Measurements from ENCODE around the gene C18orf54.

C18orf54 gene

GRCh38 chr18:54405290-54405689 lies 47.6 kb downstream of the C18orf54 start:
- TF ChIP-seq MYC (IDR thresholded peaks at IDR 0.05; ENCODE audit: low read depth, low read length) (no peak), MAX (IDR thresholded peaks at IDR 0.05; ENCODE audit: low read depth, low read length) (no peak), POLR2A (IDR thresholded peaks at IDR 0.05; ENCODE audit: extremely low read depth, insufficient read length) (no peak)
- TF ChIP-seq, protein P1, sequence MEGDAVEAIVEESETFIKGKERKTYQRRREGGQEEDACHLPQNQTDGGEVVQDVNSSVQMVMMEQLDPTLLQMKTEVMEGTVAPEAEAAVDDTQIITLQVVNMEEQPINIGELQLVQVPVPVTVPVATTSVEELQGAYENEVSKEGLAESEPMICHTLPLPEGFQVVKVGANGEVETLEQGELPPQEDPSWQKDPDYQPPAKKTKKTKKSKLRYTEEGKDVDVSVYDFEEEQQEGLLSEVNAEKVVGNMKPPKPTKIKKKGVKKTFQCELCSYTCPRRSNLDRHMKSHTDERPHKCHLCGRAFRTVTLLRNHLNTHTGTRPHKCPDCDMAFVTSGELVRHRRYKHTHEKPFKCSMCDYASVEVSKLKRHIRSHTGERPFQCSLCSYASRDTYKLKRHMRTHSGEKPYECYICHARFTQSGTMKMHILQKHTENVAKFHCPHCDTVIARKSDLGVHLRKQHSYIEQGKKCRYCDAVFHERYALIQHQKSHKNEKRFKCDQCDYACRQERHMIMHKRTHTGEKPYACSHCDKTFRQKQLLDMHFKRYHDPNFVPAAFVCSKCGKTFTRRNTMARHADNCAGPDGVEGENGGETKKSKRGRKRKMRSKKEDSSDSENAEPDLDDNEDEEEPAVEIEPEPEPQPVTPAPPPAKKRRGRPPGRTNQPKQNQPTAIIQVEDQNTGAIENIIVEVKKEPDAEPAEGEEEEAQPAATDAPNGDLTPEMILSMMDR (IDR thresholded peaks at IDR 0.05; ENCODE audit: low read depth, low read length): no peak

GRCh38 chr18:54411781-54412180 lies 54.1 kb downstream of the C18orf54 start:
- no peak for DNase-seq (ENCODE audit: low read depth)
- TF ChIP-seq, protein P1 (IDR thresholded peaks at IDR 0.05; ENCODE audit: low read depth, low read length): no peak
- TF ChIP-seq MYC (IDR thresholded peaks at IDR 0.05; ENCODE audit: low read depth, low read length): no peak
- no peak for TF ChIP-seq POLR2A (IDR thresholded peaks at IDR 0.05; ENCODE audit: extremely low read depth, insufficient read length)
- no peak for TF ChIP-seq MAX (IDR thresholded peaks at IDR 0.05; ENCODE audit: low read depth, low read length)

More at GRCh38 chr18:54405290-54405689, 47.6 kb downstream of the C18orf54 start:
- H3K4me3 ChIP-seq (ENCODE audit: low read depth, low read length): no peak overlapping the region
- DNase-seq (ENCODE audit: low read depth): no peak

GRCh38 chr18:54415086-54415485 lies 57.4 kb downstream of the C18orf54 start:
- no peak for DNase-seq (ENCODE audit: low read depth)
- TF ChIP-seq MAX (IDR thresholded peaks at IDR 0.05; ENCODE audit: low read depth, low read length) (no peak), POLR2A (IDR thresholded peaks at IDR 0.05; ENCODE audit: extremely low read depth, insufficient read length) (no peak), MYC (IDR thresholded peaks at IDR 0.05; ENCODE audit: low read depth, low read length) (no peak)
- TF ChIP-seq, protein P1 (IDR thresholded peaks at IDR 0.05; ENCODE audit: low read depth, low read length): no peak
- no peak overlapping the region for H3K4me3 ChIP-seq (ENCODE audit: low read depth, low read length)

More at GRCh38 chr18:54411781-54412180, 54.1 kb downstream of the C18orf54 start:
- no peak overlapping the region for H3K4me3 ChIP-seq (ENCODE audit: low read depth, low read length)

- no peak for DNase-seq (ENCODE audit: low read depth)
- no peak overlapping the region for H3K4me3 ChIP-seq (ENCODE audit: low read depth, low read length)
- TF ChIP-seq MYC (IDR thresholded peaks at IDR 0.05; ENCODE audit: low read depth, low read length): no peak
Observed at GRCh38 chr18:54416436-54416835, 58.7 kb downstream of the C18orf54 start.

DNA sequence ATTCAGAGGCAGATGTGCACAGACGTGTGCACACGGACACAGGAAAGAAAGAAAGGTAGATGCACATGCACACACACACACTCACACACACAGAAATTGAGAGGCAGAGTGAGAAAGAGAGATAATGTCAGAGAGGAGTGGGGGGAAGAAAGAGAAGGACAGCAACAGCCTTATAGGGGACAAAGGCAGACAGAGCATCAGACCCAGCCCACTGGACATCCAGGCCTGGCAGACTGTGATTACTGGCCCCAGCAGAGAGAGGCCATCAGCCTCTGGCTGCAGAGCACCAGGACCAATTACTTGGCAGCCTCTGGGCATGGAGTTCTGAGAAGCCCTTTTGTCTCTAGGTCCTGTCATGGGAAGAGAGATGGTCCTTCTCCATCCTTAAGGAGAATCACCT lies 66.1 kb downstream of the C18orf54 start:
- no peak overlapping the region for H3K4me3 ChIP-seq (ENCODE audit: low read depth, low read length)
- no peak for TF ChIP-seq MYC (IDR thresholded peaks at IDR 0.05; ENCODE audit: low read depth, low read length)
- TF ChIP-seq POLR2A (IDR thresholded peaks at IDR 0.05; ENCODE audit: extremely low read depth, insufficient read length): no peak
- TF ChIP-seq, protein P1 (IDR thresholded peaks at IDR 0.05; ENCODE audit: low read depth, low read length): no peak
- TF ChIP-seq MAX (IDR thresholded peaks at IDR 0.05; ENCODE audit: low read depth, low read length): no peak
- no peak for DNase-seq (ENCODE audit: low read depth)

GRCh38 chr18:54426085-54426665 lies 68.5 kb downstream of the C18orf54 start:
- no peak for TF ChIP-seq MYC (IDR thresholded peaks at IDR 0.05; ENCODE audit: low read depth, low read length)
- TF ChIP-seq POLR2A (IDR thresholded peaks at IDR 0.05; ENCODE audit: extremely low read depth, insufficient read length): no peak
- TF ChIP-seq, protein P1 (IDR thresholded peaks at IDR 0.05; ENCODE audit: low read depth, low read length): no peak
- no peak for TF ChIP-seq MAX (IDR thresholded peaks at IDR 0.05; ENCODE audit: low read depth, low read length)
- DNase-seq (ENCODE audit: low read depth): no peak
- no peak overlapping the region for H3K4me3 ChIP-seq (ENCODE audit: low read depth, low read length)

Measured in NB4 (cell line).